ENCODE data around the gene SNPH. TPM values are rescaled to one million over a fixed set of nuclear protein-coding genes. Genes with fewer than 3 reads are reported as not detected.

The SNPH gene
- total and polyA plus RNA-seq, 2 of the 4 experiments (the other 2 are of a cell fraction): 3.1 to 4.5 TPM

GRCh38 chr20:1327241-1327653 lies 61.2 kb downstream of the SNPH start:
- DNase-seq (peak; percentile 79), ATAC-seq (ENCODE audit: low read depth) (peak; percentile 8)
- dilution Hi-C loops (cut with HindIII; ENCODE audit: low sequenced_read_pairs, unreplicated experiment): no loop called here
- peak overlapping the region; percentile 21; the same call in 1 of the 2 replicates for H3K14ac ChIP-seq (replicated peaks; ENCODE audit: low read depth, low read length)
- BruUV-seq (replicated peaks): no TSS peak
- 0 out of 2 replicates have a peak overlapping the region, but pooled peaks have one; percentile 5 for H3K18ac ChIP-seq (ENCODE audit: low read depth, low read length)
- H3K4me2 ChIP-seq (ENCODE audit: low read depth, low read length): peak overlapping the region; percentile 35
- in situ Hi-C loops (cut with MboI; ENCODE audit: low sequenced_read_pairs): loop anchor here (25.0 kb wide), 1 partner anchor 510 kb away; no protein-coding TSS in a partner anchor
- H3K36me3 ChIP-seq (ENCODE audit: control insufficient read depth, insufficient read depth, low read length): no peaks in the 10 kb centered on the region
- peak overlapping the region; percentile 62; the same call in 1 of the 2 replicates for H2BK120ac ChIP-seq (ENCODE audit: low read depth, low read length)
- peak overlapping the region; percentile 40; the same call in 1 of the 2 replicates for H2BK20ac ChIP-seq (ENCODE audit: low read depth, low read length)
- peak overlapping the region; percentile 0; the same call in 1 of the 2 replicates for H3K23ac ChIP-seq (ENCODE audit: low read depth, low read length)
- no peak overlapping the region; the same call in 1 of the 2 replicates for H3K9ac ChIP-seq (ENCODE audit: low read depth, low read length)
- peaks cover 38% of the 10 kb centered on the region for H3K9me1 ChIP-seq (ENCODE audit: insufficient read depth, low read length)
- peaks cover 32% of the 10 kb centered on the region for H3K4me1 ChIP-seq (ENCODE audit: control insufficient read depth, insufficient read depth, low read length)
- CTCF ChIA-PET: no interaction called here
- POLR2A ChIA-PET (ENCODE audit: unreplicated experiment): interaction anchor here (0.6 kb wide), 1 partner anchor 8 kb away, joined by 5 read pairs; no protein-coding TSS in a partner anchor
- no peak overlapping the region for H3K4me3 ChIP-seq (ENCODE audit: insufficient read depth, low read depth, low read length)
- peaks cover 4% of the 10 kb centered on the region; the same call in 1 of the 2 replicates for H4K20me1 ChIP-seq (ENCODE audit: insufficient read depth, low read length)
- intact Hi-C loops (cut with micrococcal nuclease): loop anchor here (5.0 kb wide), 1 partner anchor 50 kb away; no protein-coding TSS in a partner anchor
- H3K27ac ChIP-seq (ENCODE audit: insufficient read depth, low read length): peak overlapping the region; percentile 36
- H3K79me1 ChIP-seq (ENCODE audit: low read depth in 1 of 2, low read length in 2 of 2): peaks cover 40 to 83% of the 10 kb centered on the region in 2 experiments
- 0 out of 3 replicates have a peak overlapping the region, but pooled peaks have one; percentile 88 for H2BK15ac ChIP-seq (ENCODE audit: low read depth, low read length)
- H4K8ac ChIP-seq (ENCODE audit: low read depth in 2 of 2, low read length in 2 of 2): peak overlapping the region; percentile 93 to 95; a peak in 1 of 4 replicates
- peak overlapping the region; percentile 75 for H2BK5ac ChIP-seq (ENCODE audit: low read depth, low read length, poor library complexity, severe bottlenecking)
- peak overlapping the region; percentile 98 for H3K4ac ChIP-seq (ENCODE audit: low read depth, low read length)
- TF ChIP-seq BHLHE40 (IDR thresholded peaks at IDR 0.05; ENCODE audit: low read depth, low read length) (no peak), CHD1 (IDR thresholded peaks at IDR 0.05; ENCODE audit: low read depth, low read length) (no peak), FOS (IDR thresholded peaks at IDR 0.05; ENCODE audit: low read depth, low read length) (0 out of 2 replicates have a peak, but pooled peaks have one; percentile 36), RAD21 (IDR thresholded peaks at IDR 0.05; ENCODE audit: low read length) (peak; percentile 15; the same call in 1 of the 2 replicates)
- WGBS, 2 experiments (ENCODE audit: extremely low coverage in 2 of 2, insufficient read length in 1 of 2): no CpG with 5 or more reads among the region's 8 CpGs
- no peaks in the 10 kb centered on the region for H3K27me3 ChIP-seq (ENCODE audit: control insufficient read depth, insufficient read depth, low read length)
- H2AK5ac ChIP-seq (ENCODE audit: low read depth, low read length): peak overlapping the region; percentile 0; the same call in 1 of the 2 replicates
- peak overlapping the region; percentile 33; the same call in 1 of the 2 replicates for H4K91ac ChIP-seq (ENCODE audit: insufficient read depth, low read depth, low read length)
- no peak overlapping the region for H4K5ac ChIP-seq (ENCODE audit: low read depth, low read length)
- no peaks in the 10 kb centered on the region for H3K9me3 ChIP-seq (ENCODE audit: control insufficient read depth, insufficient read depth, low read length)
- no peak overlapping the region for H2AK9ac ChIP-seq (replicated peaks; ENCODE audit: low read depth, low read length, poor library complexity)
- H3K56ac ChIP-seq (ENCODE audit: extremely low read depth, insufficient read depth, low read length): 0 out of 2 replicates have a peak overlapping the region, but pooled peaks have one; percentile 14
- no peak overlapping the region for H2AFZ ChIP-seq (replicated peaks; ENCODE audit: low read length, poor library complexity)

Measured in IMR-90 (cell line).